Regular cardiac myocyte (primary cell): Measurements from ENCODE around the gene BRAP. TPM values are rescaled to one million over a fixed set of nuclear protein-coding genes. Genes with fewer than 3 reads are reported as not detected.

ENCODE experiments used
- total RNA-seq: library from RNA; depleted of rRNA; stranded (reverse); fragments of >200 nt; gene quantifications from 2 replicates; pipeline ENCODE4 v1.2.3, GENCODE V29; 2014

Gene BRAP
- 15.1 and 20.9 TPM in 2 replicates for total RNA-seq

DNA sequence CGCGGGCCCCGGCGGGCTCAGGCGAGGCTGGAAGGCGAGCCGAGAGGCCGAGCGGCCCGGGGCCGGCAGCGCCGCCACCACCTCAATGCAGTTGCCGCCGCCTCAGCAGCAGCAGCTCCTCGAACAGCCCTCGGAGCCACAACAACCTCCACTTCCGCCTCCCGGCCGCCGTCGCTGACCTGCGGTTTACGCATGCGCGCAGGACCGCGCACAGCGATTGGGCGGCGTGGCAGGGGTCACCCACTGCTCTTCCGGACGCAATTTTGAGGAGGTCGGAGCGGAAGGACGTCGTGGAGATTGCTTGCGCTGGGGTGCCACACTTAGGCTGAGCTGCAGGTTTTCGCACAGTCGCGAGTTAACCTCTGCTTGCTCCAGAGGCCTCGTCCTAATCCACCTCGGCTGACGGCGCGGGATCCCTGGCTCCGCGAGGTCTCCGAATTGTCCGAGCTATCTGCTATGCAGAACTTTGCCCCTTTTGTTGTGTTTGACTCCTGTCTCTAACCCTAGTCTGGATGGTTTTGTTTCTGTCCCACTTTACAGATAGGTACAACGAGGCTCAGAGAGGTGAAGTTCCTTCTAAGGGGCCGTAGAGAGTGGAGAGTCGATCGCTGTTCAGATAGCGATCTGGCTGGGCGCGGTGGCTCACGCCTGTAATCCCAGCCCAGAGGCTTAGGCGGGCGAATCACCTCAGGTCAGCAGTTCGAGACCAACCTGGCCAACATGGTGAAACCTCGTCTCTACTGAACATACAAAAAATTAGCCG, at the start of gene BRAP, which contains the start of gene ACAD10:
BRAP (minus strand) TSS at position 146 of the 763 bp plus-strand sequence. CDS start 164 bp downstream, outside the sequence.
ACAD10 (plus strand) TSS at position 243 of the 763 bp plus-strand sequence. CDS start 6,657 bp downstream, outside the sequence.

DNA sequence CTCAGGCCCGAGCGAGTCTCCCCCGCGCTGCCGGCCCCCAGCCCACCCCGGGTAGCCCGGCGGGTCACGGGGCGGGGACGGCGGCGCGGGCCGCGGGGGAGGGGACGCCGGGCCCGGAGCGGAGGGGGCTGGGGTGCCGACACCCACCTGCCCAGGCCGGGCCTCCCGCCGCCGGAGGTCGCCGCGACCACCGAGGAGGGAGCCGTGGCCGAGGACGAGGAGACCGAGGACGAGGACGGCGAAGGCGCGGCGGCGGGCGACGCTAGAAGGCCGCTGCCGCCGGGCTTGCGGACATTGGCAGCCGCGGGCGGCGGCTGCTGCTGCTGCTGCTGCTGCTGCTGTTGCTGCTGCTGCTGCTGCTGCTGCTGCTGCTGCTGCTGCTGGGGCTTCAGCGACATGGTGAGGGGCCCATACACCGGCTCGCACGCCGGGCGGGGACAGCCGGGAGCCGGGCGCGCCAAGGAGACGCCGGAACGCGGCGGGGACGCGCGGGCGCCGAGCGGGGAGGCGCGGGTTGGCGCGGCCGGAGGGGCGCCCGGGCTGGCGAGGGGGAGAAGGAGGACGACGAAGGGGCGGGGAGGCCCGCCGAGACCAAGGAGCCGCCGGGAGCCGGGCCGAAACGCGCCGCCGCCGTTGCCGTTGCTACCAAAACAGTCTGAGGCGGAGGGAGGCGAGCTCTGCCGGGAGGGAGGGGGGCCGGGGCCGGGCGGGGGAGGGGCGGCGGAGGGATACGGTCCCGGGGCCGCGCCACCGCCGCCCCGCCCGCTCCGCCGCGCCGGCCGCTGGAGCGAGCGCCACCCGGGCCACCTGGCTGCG, 86.9 kb downstream of the BRAP start, which contains the start of gene ATXN2:
ATXN2 (minus strand) TSS at position 679 of the 816 bp plus-strand sequence; CDS start at position 398, 281 bp downstream.

Other genes with a start within 250 kb of the BRAP start
- gene ATXN2, start 86.6 kb downstream of the BRAP start, total RNA-seq = 20.7 and 21.4 TPM in 2 replicates
- 7.9 and 14.4 TPM in 2 replicates for gene ACAD10, start 97 bp upstream of the BRAP start, total RNA-seq
- gene ALDH2, start 81.0 kb upstream of the BRAP start, total RNA-seq = 13.0 and 23.7 TPM in 2 replicates
- 31.4 and 32.1 TPM in 2 replicates for gene MAPKAPK5, start 156.3 kb upstream of the BRAP start, total RNA-seq